ENCODE measurements around the gene MOB3A. TPM values are rescaled to one million over a fixed set of nuclear protein-coding genes. Genes with fewer than 3 reads are reported as not detected.

MOB3A gene
- total and polyA plus RNA-seq, 4 donors = 3.4 to 8.7 (median 6.5) TPM

DNA sequence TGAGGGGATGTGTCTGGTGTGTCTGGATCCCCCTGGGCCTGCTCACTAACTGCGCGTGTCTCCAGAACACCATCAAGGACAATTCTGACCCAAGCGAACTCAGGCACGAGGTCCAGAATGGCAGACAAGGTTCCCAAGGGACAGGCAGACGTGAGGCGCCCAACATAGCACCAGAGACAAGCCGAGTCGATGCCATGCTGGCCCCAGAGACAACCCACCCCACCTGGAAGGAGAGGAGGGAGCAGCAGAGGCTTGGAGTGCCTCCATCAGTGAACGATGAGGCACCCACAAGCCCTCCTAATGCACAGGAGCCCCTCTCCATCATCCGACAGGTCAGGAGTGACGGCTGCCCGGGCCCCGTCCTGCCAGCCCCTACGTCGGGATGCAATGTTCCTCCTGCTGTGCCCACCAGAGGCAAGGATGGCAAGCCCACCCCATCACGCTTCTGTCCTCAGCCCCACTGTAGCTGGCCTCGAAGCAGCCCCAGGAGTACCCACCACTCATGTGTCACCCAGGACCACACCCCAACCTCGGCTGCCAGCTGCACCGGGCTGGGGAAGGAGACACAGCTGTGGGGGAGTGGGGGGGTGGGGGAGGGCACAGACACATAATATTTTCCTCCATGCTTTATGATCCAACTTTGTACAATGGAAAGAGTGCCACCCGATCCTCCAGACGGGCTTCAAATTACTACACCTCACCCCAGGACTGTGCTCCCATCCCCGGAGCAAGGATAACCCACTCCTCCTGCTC lies 43.4 kb upstream of the MOB3A start:
- peaks cover 0 to 8% (median 4%) of the 10 kb centered on the region in 4 donors for H3K4me1 ChIP-seq (ENCODE audit: control insufficient read depth in 4 of 4, insufficient read depth in 4 of 4, low read length in 3 of 4)
- H3K9me3 ChIP-seq (ENCODE audit: control insufficient read depth in 4 of 4, low read length in 3 of 4) = no peaks in the 10 kb centered on the region
- TF ChIP-seq JUND (IDR thresholded peaks at IDR 0.05) = no peak
- no peak for TF ChIP-seq FOXA1 (IDR thresholded peaks at IDR 0.05)
- TF ChIP-seq HNF4G (IDR thresholded peaks at IDR 0.05) = no peak
- no peak for TF ChIP-seq RAD21 (IDR thresholded peaks at IDR 0.05)
- no peak for TF ChIP-seq FOXA2 (IDR thresholded peaks at IDR 0.05)
- TF ChIP-seq EGR1 (IDR thresholded peaks at IDR 0.05; ENCODE audit: low read depth in 2 of 2) = no peak
- TF ChIP-seq, protein P1, sequence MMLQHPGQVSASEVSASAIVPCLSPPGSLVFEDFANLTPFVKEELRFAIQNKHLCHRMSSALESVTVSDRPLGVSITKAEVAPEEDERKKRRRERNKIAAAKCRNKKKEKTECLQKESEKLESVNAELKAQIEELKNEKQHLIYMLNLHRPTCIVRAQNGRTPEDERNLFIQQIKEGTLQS (IDR thresholded peaks at IDR 0.05) = no peak
- no peaks in the 10 kb centered on the region for H3K27me3 ChIP-seq (ENCODE audit: control insufficient read depth in 4 of 4, insufficient read depth in 4 of 4, low read length in 3 of 4)
- DNase-seq (ENCODE audit: low spot score) = no peak
- peaks cover 7 to 29% (median 11%) of the 10 kb centered on the region in 4 donors for H3K36me3 ChIP-seq (ENCODE audit: control insufficient read depth in 4 of 4, insufficient read depth in 3 of 4, low read depth in 1 of 4, low read length in 3 of 4)
- H3K27ac ChIP-seq (ENCODE audit: low read depth in 1 of 2, low read length in 2 of 2) = no peak overlapping the region
- no peak overlapping the region for H3K9ac ChIP-seq (ENCODE audit: low read depth in 1 of 2, low read length in 2 of 2)
- H3K4me3 ChIP-seq (ENCODE audit: low read depth in 1 of 3, low read length in 3 of 3) = no peak overlapping the region
- WGBS = 93% methylated on average over 22 of the region's 22 CpGs

GRCh38 chr19:2138061-2138728 lies 42.1 kb upstream of the MOB3A start:
- peaks cover 7 to 29% (median 11%) of the 10 kb centered on the region in 4 donors for H3K36me3 ChIP-seq (ENCODE audit: control insufficient read depth in 4 of 4, insufficient read depth in 3 of 4, low read depth in 1 of 4, low read length in 3 of 4)
- no peak overlapping the region for H3K9ac ChIP-seq (ENCODE audit: low read depth in 1 of 2, low read length in 2 of 2)
- TF ChIP-seq GABPA (IDR thresholded peaks at IDR 0.05 in 1 of 2, conservative IDR thresholded peaks at IDR 0.05 in 1 of 2) = no peak
- TF ChIP-seq, protein P2, sequence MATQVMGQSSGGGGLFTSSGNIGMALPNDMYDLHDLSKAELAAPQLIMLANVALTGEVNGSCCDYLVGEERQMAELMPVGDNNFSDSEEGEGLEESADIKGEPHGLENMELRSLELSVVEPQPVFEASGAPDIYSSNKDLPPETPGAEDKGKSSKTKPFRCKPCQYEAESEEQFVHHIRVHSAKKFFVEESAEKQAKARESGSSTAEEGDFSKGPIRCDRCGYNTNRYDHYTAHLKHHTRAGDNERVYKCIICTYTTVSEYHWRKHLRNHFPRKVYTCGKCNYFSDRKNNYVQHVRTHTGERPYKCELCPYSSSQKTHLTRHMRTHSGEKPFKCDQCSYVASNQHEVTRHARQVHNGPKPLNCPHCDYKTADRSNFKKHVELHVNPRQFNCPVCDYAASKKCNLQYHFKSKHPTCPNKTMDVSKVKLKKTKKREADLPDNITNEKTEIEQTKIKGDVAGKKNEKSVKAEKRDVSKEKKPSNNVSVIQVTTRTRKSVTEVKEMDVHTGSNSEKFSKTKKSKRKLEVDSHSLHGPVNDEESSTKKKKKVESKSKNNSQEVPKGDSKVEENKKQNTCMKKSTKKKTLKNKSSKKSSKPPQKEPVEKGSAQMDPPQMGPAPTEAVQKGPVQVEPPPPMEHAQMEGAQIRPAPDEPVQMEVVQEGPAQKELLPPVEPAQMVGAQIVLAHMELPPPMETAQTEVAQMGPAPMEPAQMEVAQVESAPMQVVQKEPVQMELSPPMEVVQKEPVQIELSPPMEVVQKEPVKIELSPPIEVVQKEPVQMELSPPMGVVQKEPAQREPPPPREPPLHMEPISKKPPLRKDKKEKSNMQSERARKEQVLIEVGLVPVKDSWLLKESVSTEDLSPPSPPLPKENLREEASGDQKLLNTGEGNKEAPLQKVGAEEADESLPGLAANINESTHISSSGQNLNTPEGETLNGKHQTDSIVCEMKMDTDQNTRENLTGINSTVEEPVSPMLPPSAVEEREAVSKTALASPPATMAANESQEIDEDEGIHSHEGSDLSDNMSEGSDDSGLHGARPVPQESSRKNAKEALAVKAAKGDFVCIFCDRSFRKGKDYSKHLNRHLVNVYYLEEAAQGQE (IDR thresholded peaks at IDR 0.05) = no peak
- no peak for TF ChIP-seq ZBTB33 (IDR thresholded peaks at IDR 0.05)
- TF ChIP-seq SP1 (IDR thresholded peaks at IDR 0.05) = no peak
- TF ChIP-seq YY1 (IDR thresholded peaks at IDR 0.05) = no peak
- TF ChIP-seq RXRA (IDR thresholded peaks at IDR 0.05) = no peak
- TF ChIP-seq, protein P1 (IDR thresholded peaks at IDR 0.05) = no peak
- no peak for TF ChIP-seq EGR1 (IDR thresholded peaks at IDR 0.05; ENCODE audit: low read depth in 2 of 2)
- TF ChIP-seq, protein P3, sequence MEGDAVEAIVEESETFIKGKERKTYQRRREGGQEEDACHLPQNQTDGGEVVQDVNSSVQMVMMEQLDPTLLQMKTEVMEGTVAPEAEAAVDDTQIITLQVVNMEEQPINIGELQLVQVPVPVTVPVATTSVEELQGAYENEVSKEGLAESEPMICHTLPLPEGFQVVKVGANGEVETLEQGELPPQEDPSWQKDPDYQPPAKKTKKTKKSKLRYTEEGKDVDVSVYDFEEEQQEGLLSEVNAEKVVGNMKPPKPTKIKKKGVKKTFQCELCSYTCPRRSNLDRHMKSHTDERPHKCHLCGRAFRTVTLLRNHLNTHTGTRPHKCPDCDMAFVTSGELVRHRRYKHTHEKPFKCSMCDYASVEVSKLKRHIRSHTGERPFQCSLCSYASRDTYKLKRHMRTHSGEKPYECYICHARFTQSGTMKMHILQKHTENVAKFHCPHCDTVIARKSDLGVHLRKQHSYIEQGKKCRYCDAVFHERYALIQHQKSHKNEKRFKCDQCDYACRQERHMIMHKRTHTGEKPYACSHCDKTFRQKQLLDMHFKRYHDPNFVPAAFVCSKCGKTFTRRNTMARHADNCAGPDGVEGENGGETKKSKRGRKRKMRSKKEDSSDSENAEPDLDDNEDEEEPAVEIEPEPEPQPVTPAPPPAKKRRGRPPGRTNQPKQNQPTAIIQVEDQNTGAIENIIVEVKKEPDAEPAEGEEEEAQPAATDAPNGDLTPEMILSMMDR (IDR thresholded peaks at IDR 0.05; ENCODE audit: low read depth, low read length, missing input control) = no peak
- no peak for TF ChIP-seq JUND (IDR thresholded peaks at IDR 0.05)
- no peak for TF ChIP-seq RAD21 (IDR thresholded peaks at IDR 0.05)
- peaks cover 0 to 10% (median 6%) of the 10 kb centered on the region in 4 donors for H3K4me1 ChIP-seq (ENCODE audit: control insufficient read depth in 4 of 4, insufficient read depth in 4 of 4, low read length in 3 of 4)
- WGBS = 79% methylated on average over 23 of the region's 23 CpGs
- H3K4me3 ChIP-seq (ENCODE audit: low read depth in 1 of 3, low read length in 3 of 3) = no peak overlapping the region
- H3K27me3 ChIP-seq (ENCODE audit: control insufficient read depth in 4 of 4, insufficient read depth in 4 of 4, low read length in 3 of 4) = no peaks in the 10 kb centered on the region
- no peak overlapping the region for H3K27ac ChIP-seq (ENCODE audit: low read depth in 1 of 2, low read length in 2 of 2)
- no peaks in the 10 kb centered on the region for H3K9me3 ChIP-seq (ENCODE audit: control insufficient read depth in 4 of 4, low read length in 3 of 4)
- no peak for DNase-seq (ENCODE audit: low spot score)
